MCF 10A (cell line): Measurements from ENCODE around the gene BIRC3. TPM values are rescaled to one million over a fixed set of nuclear protein-coding genes. Genes with fewer than 3 reads are reported as not detected.

ENCODE experiments used
- BruUV-seq: library from RNA; stranded (reverse); fragments of 400-500 nt; replicated peaks from 2 replicates; lab custom pipeline; 2021; lab: Mats Ljungman, UMichigan
- CTCF ChIA-PET: fragments of 300-600 bp; sonication (Branson Sonifier 250); formaldehyde crosslinking; extraction: SDS; loops from one replicate; lab custom pipeline; 2021; ENCODE audit warnings: antibody characterized with exemption, inconsistent platforms; lab: Yijun Ruan, JAX
- POLR2A ChIA-PET: fragments of 300-600, 350-650 bp; sonication (Branson Sonifier 250); formaldehyde crosslinking; extraction: SDS; loops from one replicate; lab custom pipeline; 2020; ENCODE audit warnings: antibody characterized with exemption, inconsistent platforms; lab: Yijun Ruan, JAX
- DNase-seq: peaks from one replicate; pipeline ENCODE4 v3.0.0-alpha.2; 2018; ENCODE audit not compliant: unreplicated experiment
- H3K27ac Mint-ChIP-seq: one replicate; pipeline ENCODE4 v1.8.0; 2022; ENCODE audit warnings: mild to moderate bottlenecking, low read depth, mixed read lengths; ENCODE audit not compliant: unreplicated experiment
- H3K27me3 Mint-ChIP-seq: one replicate; pipeline ENCODE4 v1.8.0; 2022; ENCODE audit warnings: mixed read lengths; ENCODE audit not compliant: insufficient read depth, unreplicated experiment
- H3K36me3 Mint-ChIP-seq: one replicate; pipeline ENCODE4 v1.8.0; 2022; ENCODE audit warnings: mild to moderate bottlenecking, moderate library complexity, mixed read lengths; ENCODE audit not compliant: insufficient read depth, unreplicated experiment
- H3K4me1 Mint-ChIP-seq: one replicate; pipeline ENCODE4 v1.8.0; 2022; ENCODE audit warnings: mixed read lengths; ENCODE audit not compliant: insufficient read depth, unreplicated experiment
- H3K4me3 Mint-ChIP-seq: one replicate; pipeline ENCODE4 v1.8.0; 2022; ENCODE audit warnings: mild to moderate bottlenecking, moderate library complexity, mixed read lengths; ENCODE audit not compliant: unreplicated experiment
- H3K9me3 Mint-ChIP-seq: one replicate; pipeline ENCODE4 v1.8.0; 2022; ENCODE audit warnings: mixed read lengths; ENCODE audit not compliant: unreplicated experiment
- CTCF ChIP-seq: fragments of 200-600 bp; IDR thresholded peaks from one replicate; pipeline ENCODE4 v1.8.0; 2022; ENCODE audit warnings: antibody characterized with exemption, mild to moderate bottlenecking; ENCODE audit not compliant: unreplicated experiment
- intact Hi-C: fragments of 100-400 bp; cut with micrococcal nuclease; formaldehyde crosslinking; loops from 2 replicates; pipeline ENCODE4 v1.14.1; 2022
- total RNA-seq: library from RNA; stranded (reverse); gene quantifications from 2 replicates; pipeline ENCODE4 v1.2.3, GENCODE V29; 2022

The BIRC3 gene
- total RNA-seq, 1 experiment from 2014 or later = 124 TPM

- H3K27me3 Mint-ChIP-seq = no peaks in the 10 kb centered on the region
- H3K4me1 Mint-ChIP-seq = peaks cover 32% of the 10 kb centered on the region
- no peak overlapping the region for H3K4me3 Mint-ChIP-seq
- TF ChIP-seq CTCF = no peak
- POLR2A ChIA-PET = interaction anchor here (1.0 to 5.7 kb wide), 9 partner anchors 18 to 270 kb away, joined by 3 to 36 read pairs (median 4); no protein-coding TSS in a partner anchor
- H3K27ac Mint-ChIP-seq = no peak overlapping the region
- no TSS peak for BruUV-seq
- no peaks in the 10 kb centered on the region for H3K9me3 Mint-ChIP-seq
- intact Hi-C loops = no loop called here
- peak; percentile 47 for DNase-seq
- CTCF ChIA-PET = interaction anchor here (1.0 to 5.2 kb wide), 6 partner anchors 25 to 323 kb away, joined by 3 to 101 read pairs (median 29); no protein-coding TSS in a partner anchor
- peaks cover 47% of the 10 kb centered on the region for H3K36me3 Mint-ChIP-seq
These were observed 26.5 kb downstream of the BIRC3 start for GRCh38 chr11:102343809-102344208.

- DNase-seq = peak; percentile 43
- POLR2A ChIA-PET = interaction anchor here (0.7 to 5.7 kb wide), 15 partner anchors 11 to 566 kb away, joined by 3 to 36 read pairs (median 3); partner anchors contain the start of gene MMP7
- CTCF ChIA-PET = interaction anchor here (1.2 to 5.2 kb wide), 6 partner anchors 52 to 321 kb away, joined by 3 to 101 read pairs (median 17); no protein-coding TSS in a partner anchor
- H3K27me3 Mint-ChIP-seq = no peaks in the 10 kb centered on the region
- peaks cover 21% of the 10 kb centered on the region for H3K4me1 Mint-ChIP-seq
- no peaks in the 10 kb centered on the region for H3K9me3 Mint-ChIP-seq
- intact Hi-C loops = loop anchor here (5.0 kb wide), 1 partner anchor 39 kb away; no protein-coding TSS in a partner anchor
- TF ChIP-seq CTCF = no peak
- H3K27ac Mint-ChIP-seq = peak overlapping the region; percentile 97
- peak overlapping the region; percentile 79 for H3K4me3 Mint-ChIP-seq
- BruUV-seq = no TSS peak
- peaks cover 34% of the 10 kb centered on the region for H3K36me3 Mint-ChIP-seq
These were observed 28.6 kb downstream of the BIRC3 start for GRCh38 chr11:102345904-102346303.

- Mint-ChIP-seq H3K36me3 (peaks cover 34% of the 10 kb centered on the region), H3K9me3 (no peaks in the 10 kb centered on the region), H3K27me3 (no peaks in the 10 kb centered on the region), H3K27ac (peak overlapping the region; percentile 97), H3K4me1 (peaks cover 19% of the 10 kb centered on the region), H3K4me3 (peak overlapping the region; percentile 79)
- TSS peak; percentile 84 for BruUV-seq
- POLR2A ChIA-PET = interaction anchor here (0.7 to 5.7 kb wide), 9 partner anchors 11 to 265 kb away, joined by 3 to 36 read pairs (median 3); no protein-coding TSS in a partner anchor
- intact Hi-C loops = loop anchor here (5.0 kb wide), 1 partner anchor 39 kb away; no protein-coding TSS in a partner anchor
- CTCF ChIA-PET = interaction anchor here (1.2 kb wide), 1 partner anchor 53 kb away, joined by 3 read pairs; no protein-coding TSS in a partner anchor
- no peak for TF ChIP-seq CTCF
- DNase-seq = no peak
These were observed 29.1 kb downstream of the BIRC3 start for GRCh38 chr11:102346456-102346747.

- Mint-ChIP-seq H3K4me1 (peaks cover 15% of the 10 kb centered on the region), H3K9me3 (no peaks in the 10 kb centered on the region), H3K4me3 (peak within 1 kb of the TSS; percentile 79), H3K27me3 (no peaks in the 10 kb centered on the region), H3K36me3 (peaks cover 38% of the 10 kb centered on the region), H3K27ac (peak within 1 kb of the TSS; percentile 97)
- peak; percentile 92 for DNase-seq
- ChIA-PET CTCF (interaction anchor here (1.2 to 2.3 kb wide), 2 partner anchors 53 to 78 kb away, joined by 3 to 5 read pairs; no protein-coding TSS in a partner anchor), POLR2A (interaction anchor here (0.7 to 5.7 kb wide), 15 partner anchors 11 to 267 kb away, joined by 3 to 36 read pairs (median 3); no protein-coding TSS in a partner anchor)
- intact Hi-C loops = loop anchor here (1.0 to 5.0 kb wide), 4 partner anchors 40 to 148 kb away; no protein-coding TSS in a partner anchor
- no TSS peak for BruUV-seq
- TF ChIP-seq CTCF = peak; percentile 67
These were observed 29.6 kb downstream of the BIRC3 start, which contains the start of gene BIRC2 for GRCh38 chr11:102346748-102347461. BIRC2 (plus strand) TSS chr11:102347214; CDS start chr11:102349855, 2,641 bp downstream.
